IPS DF 6.9 (cell line): ENCODE results near the gene CEBPZOS.
A peak's percentile ranks its signal among the peaks of the same experiment; 100 is the strongest.

Source experiments
- DNase-seq: peaks from one replicate; pipeline ENCODE4 v3.0.0-alpha.2; 2013; ENCODE audit warnings: low read depth, low spot score
- H3K27ac ChIP-seq: one replicate; pipeline ENCODE4 v1.5.1; 2013; ENCODE audit warnings: low read length, control low read depth
- H3K27me3 ChIP-seq: 2 replicates; pipeline ENCODE4 v1.6.1; 2013; ENCODE audit warnings: mild to moderate bottlenecking, low read length; ENCODE audit not compliant: control insufficient read depth, insufficient read depth
- H3K36me3 ChIP-seq: 2 replicates; pipeline ENCODE4 v1.6.1; 2013; ENCODE audit warnings: low read length; ENCODE audit not compliant: control insufficient read depth, insufficient read depth
- H3K4me1 ChIP-seq: 2 replicates; pipeline ENCODE4 v1.6.1; 2013; ENCODE audit warnings: low read length; ENCODE audit not compliant: control insufficient read depth, insufficient read depth
- H3K4me3 ChIP-seq: 2 replicates; pipeline ENCODE4 v1.5.1; 2013; ENCODE audit warnings: mild to moderate bottlenecking, low read length
- H3K9me3 ChIP-seq: 2 replicates; pipeline ENCODE4 v1.6.1; 2013; ENCODE audit warnings: low read length, inconsistent platforms; ENCODE audit not compliant: control insufficient read depth, insufficient read depth
- WGBS: extraction: QIAGEN DNeasy Blood & Tissue Kit; methylation state at CpG from one replicate; pipeline ENCODE4 v1.1.7; 2013; ENCODE audit warnings: mixed read lengths, missing lambda C conversion rate; ENCODE audit not compliant: insufficient read length, insufficient coverage; 5-methylcytosine and 5-hydroxymethylcytosine counted together

CEBPZOS gene

GRCh38 chr2:37196320-37197195 is at the start of gene CEBPZOS:
CEBPZOS (plus strand) TSS chr2:37196496; CDS start chr2:37199705, 3,209 bp downstream.
- H3K4me1 ChIP-seq: peaks cover 3% of the 10 kb centered on the region
- WGBS: no CpG with 5 or more reads among the region's 72 CpGs
- no peak within 1 kb of the TSS for H3K27ac ChIP-seq
- no peaks in the 10 kb centered on the region; the same call in 1 of the 2 replicates for H3K36me3 ChIP-seq
- DNase-seq: no peak
- H3K9me3 ChIP-seq: no peaks in the 10 kb centered on the region
- peak within 1 kb of the TSS; percentile 83 for H3K4me3 ChIP-seq
- no peaks in the 10 kb centered on the region for H3K27me3 ChIP-seq

GRCh38 chr2:37148325-37148724 is 48.0 kb upstream of the CEBPZOS start:
- no peak overlapping the region for H3K27ac ChIP-seq
- H3K9me3 ChIP-seq: no peaks in the 10 kb centered on the region
- H3K27me3 ChIP-seq: no peaks in the 10 kb centered on the region
- H3K4me3 ChIP-seq: no peak overlapping the region
- no peaks in the 10 kb centered on the region for H3K4me1 ChIP-seq
- no peak for DNase-seq
- 100% methylated on average over 1 of the region's 7 CpGs for WGBS
- H3K36me3 ChIP-seq: peaks cover 4% of the 10 kb centered on the region; the same call in 1 of the 2 replicates

- DNase-seq: no peak
- Histone ChIP-seq H3K36me3 (peaks cover 4% of the 10 kb centered on the region; the same call in 1 of the 2 replicates), H3K9me3 (no peaks in the 10 kb centered on the region), H3K27me3 (no peaks in the 10 kb centered on the region), H3K27ac (no peak overlapping the region), H3K4me1 (no peaks in the 10 kb centered on the region), H3K4me3 (no peak overlapping the region)
- no CpG with 5 or more reads among the region's 6 CpGs for WGBS
Observed at GRCh38 chr2:37149626-37150322, 46.5 kb upstream of the CEBPZOS start.

- Histone ChIP-seq H3K36me3 (no peaks in the 10 kb centered on the region), H3K27ac (no peak overlapping the region), H3K4me3 (no peak overlapping the region), H3K9me3 (no peaks in the 10 kb centered on the region), H3K27me3 (no peaks in the 10 kb centered on the region), H3K4me1 (peaks cover 4% of the 10 kb centered on the region; the same call in 1 of the 2 replicates)
- no CpG with 5 or more reads among the region's 5 CpGs for WGBS
- DNase-seq: no peak
Observed at GRCh38 chr2:37153224-37153623, 43.1 kb upstream of the CEBPZOS start.

- Histone ChIP-seq H3K27me3 (no peaks in the 10 kb centered on the region), H3K4me1 (peaks cover 4% of the 10 kb centered on the region; the same call in 1 of the 2 replicates), H3K9me3 (no peaks in the 10 kb centered on the region), H3K36me3 (no peaks in the 10 kb centered on the region), H3K4me3 (no peak overlapping the region), H3K27ac (no peak overlapping the region)
- DNase-seq: no peak
- WGBS: no CpG with 5 or more reads among the region's 4 CpGs
Observed at GRCh38 chr2:37154785-37155184, 41.5 kb upstream of the CEBPZOS start.

GRCh38 chr2:37156071-37156856 is 40.0 kb upstream of the CEBPZOS start:
- peaks cover 4% of the 10 kb centered on the region; the same call in 1 of the 2 replicates for H3K4me1 ChIP-seq
- no peak for DNase-seq
- H3K36me3 ChIP-seq: no peaks in the 10 kb centered on the region
- H3K9me3 ChIP-seq: no peaks in the 10 kb centered on the region
- H3K27me3 ChIP-seq: no peaks in the 10 kb centered on the region
- H3K4me3 ChIP-seq: peak overlapping the region; percentile 77; the same call in 1 of the 2 replicates
- no CpG with 5 or more reads among the region's 27 CpGs for WGBS
- no peak overlapping the region for H3K27ac ChIP-seq

GRCh38 chr2:37156857-37157714 is 39.2 kb upstream of the CEBPZOS start, which contains the start of gene EIF2AK2:
EIF2AK2 (minus strand) TSS chr2:37156980; CDS start chr2:37147806, 9,174 bp downstream.
- Histone ChIP-seq H3K27ac (no peak within 1 kb of the TSS), H3K9me3 (no peaks in the 10 kb centered on the region), H3K4me3 (peak within 1 kb of the TSS; percentile 77; the same call in 1 of the 2 replicates), H3K36me3 (no peaks in the 10 kb centered on the region), H3K4me1 (peaks cover 4% of the 10 kb centered on the region; the same call in 1 of the 2 replicates), H3K27me3 (no peaks in the 10 kb centered on the region)
- peak; percentile 48 for DNase-seq
- WGBS: no CpG with 5 or more reads among the region's 55 CpGs

- Histone ChIP-seq H3K36me3 (no peaks in the 10 kb centered on the region), H3K4me3 (no peak overlapping the region), H3K27me3 (no peaks in the 10 kb centered on the region), H3K9me3 (no peaks in the 10 kb centered on the region), H3K4me1 (no peaks in the 10 kb centered on the region), H3K27ac (no peak overlapping the region)
- no CpG with 5 or more reads among the region's 1 CpG for WGBS
- DNase-seq: no peak
Observed at GRCh38 chr2:37164757-37165156, 31.5 kb upstream of the CEBPZOS start.

GRCh38 chr2:37167636-37168180 is 28.6 kb upstream of the CEBPZOS start:
- Histone ChIP-seq H3K9me3 (no peaks in the 10 kb centered on the region), H3K27me3 (no peaks in the 10 kb centered on the region), H3K4me3 (no peak overlapping the region), H3K27ac (no peak overlapping the region), H3K36me3 (no peaks in the 10 kb centered on the region), H3K4me1 (no peaks in the 10 kb centered on the region)
- no peak for DNase-seq
- whole genome bisulfite sequencing: 100% methylated on average over 1 of the region's 3 CpGs
